ENCODE measurements around the gene PARP9. TPM values are rescaled to one million over a fixed set of nuclear protein-coding genes. Genes with fewer than 3 reads are reported as not detected.

The PARP9 gene
- total and polyA plus RNA-seq, 2 donors (not counting 1 experiment from before 2014, with no cell fraction given) = 19.6 to 31.2 TPM

DNA sequence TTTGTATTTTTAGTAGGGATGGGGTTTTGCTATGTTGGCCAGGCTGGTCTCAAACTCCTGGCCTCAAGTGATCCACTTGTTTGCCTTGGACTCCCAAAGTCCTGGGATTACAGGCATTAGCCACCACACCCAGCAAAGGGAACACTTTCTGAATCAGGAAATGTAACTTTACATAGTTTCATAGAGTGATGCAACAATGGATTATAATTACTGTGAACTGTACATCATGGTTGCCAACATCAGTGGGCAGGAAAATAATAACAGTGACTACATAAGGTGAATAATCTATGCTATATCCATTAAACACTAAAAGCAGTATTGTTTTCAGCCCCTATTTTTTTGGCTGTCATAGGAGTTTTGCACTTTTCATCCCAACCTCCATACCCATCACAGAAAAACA is 44.4 kb downstream of the PARP9 start:
- POLR2A ChIA-PET = no interaction called here
- Histone ChIP-seq H3K27me3 (replicated peaks in 1 of 4; ENCODE audit: control extremely low read depth in 1 of 4, control insufficient read depth in 3 of 4, insufficient read depth in 4 of 4, low read length in 3 of 4) (no peaks in the 10 kb centered on the region), H4K20me1 (ENCODE audit: control insufficient read depth, insufficient read depth, low read length, poor library complexity, severe bottlenecking) (no peaks in the 10 kb centered on the region), H3K79me2 (ENCODE audit: control insufficient read depth, insufficient read depth, low read length) (no peaks in the 10 kb centered on the region), H3K27ac (ENCODE audit: low read length in 2 of 2) (no peak overlapping the region), H3K4me1 (ENCODE audit: control insufficient read depth in 2 of 2, insufficient read depth in 2 of 2, low read length in 2 of 2) (peaks cover 4 to 5% of the 10 kb centered on the region in 2 donors), H3K4me2 (replicated peaks; ENCODE audit: low read depth, low read length, poor library complexity, severe bottlenecking) (no peak overlapping the region), H2AFZ (ENCODE audit: insufficient read depth, low read depth, low read length, poor library complexity, severe bottlenecking) (no peak overlapping the region), H3K4me3 (ENCODE audit: control extremely low read depth in 1 of 5, extremely low read depth in 1 of 5, insufficient read depth in 1 of 5, low read depth in 2 of 5, low read length in 4 of 5) (no peak overlapping the region), H3K9ac (ENCODE audit: low read length) (no peak overlapping the region), H3K9me3 (ENCODE audit: control extremely low read depth in 1 of 3, control insufficient read depth in 2 of 3, insufficient read depth in 1 of 3, low read length in 2 of 3) (no peaks in the 10 kb centered on the region), H3K36me3 (replicated peaks in 1 of 2; ENCODE audit: control extremely low read depth in 1 of 2, control insufficient read depth in 1 of 2, extremely low read depth in 1 of 2, insufficient read depth in 2 of 2, low read length in 1 of 2) (no peaks in the 10 kb centered on the region)
- CTCF ChIA-PET = no interaction called here
- intact Hi-C loops (cut with micrococcal nuclease) = no loop called here
- no peak for DNase-seq
- H3K27ac Mint-ChIP-seq = no peak overlapping the region
- ATAC-seq (ENCODE audit: low read depth) = no peak
- H3K4me1 Mint-ChIP-seq = peaks cover 4% of the 10 kb centered on the region
- TF ChIP-seq, protein P1, sequence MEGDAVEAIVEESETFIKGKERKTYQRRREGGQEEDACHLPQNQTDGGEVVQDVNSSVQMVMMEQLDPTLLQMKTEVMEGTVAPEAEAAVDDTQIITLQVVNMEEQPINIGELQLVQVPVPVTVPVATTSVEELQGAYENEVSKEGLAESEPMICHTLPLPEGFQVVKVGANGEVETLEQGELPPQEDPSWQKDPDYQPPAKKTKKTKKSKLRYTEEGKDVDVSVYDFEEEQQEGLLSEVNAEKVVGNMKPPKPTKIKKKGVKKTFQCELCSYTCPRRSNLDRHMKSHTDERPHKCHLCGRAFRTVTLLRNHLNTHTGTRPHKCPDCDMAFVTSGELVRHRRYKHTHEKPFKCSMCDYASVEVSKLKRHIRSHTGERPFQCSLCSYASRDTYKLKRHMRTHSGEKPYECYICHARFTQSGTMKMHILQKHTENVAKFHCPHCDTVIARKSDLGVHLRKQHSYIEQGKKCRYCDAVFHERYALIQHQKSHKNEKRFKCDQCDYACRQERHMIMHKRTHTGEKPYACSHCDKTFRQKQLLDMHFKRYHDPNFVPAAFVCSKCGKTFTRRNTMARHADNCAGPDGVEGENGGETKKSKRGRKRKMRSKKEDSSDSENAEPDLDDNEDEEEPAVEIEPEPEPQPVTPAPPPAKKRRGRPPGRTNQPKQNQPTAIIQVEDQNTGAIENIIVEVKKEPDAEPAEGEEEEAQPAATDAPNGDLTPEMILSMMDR (IDR thresholded peaks at IDR 0.05) = no peak
- TF ChIP-seq EZH2 (IDR thresholded peaks at IDR 0.05; ENCODE audit: borderline replicate concordance, insufficient read depth, low read depth, low read length, poor library complexity, severe bottlenecking) = no peak
- H3K27me3 Mint-ChIP-seq = no peaks in the 10 kb centered on the region
- no peak overlapping the region for H3K4me3 Mint-ChIP-seq
- H3K9me3 Mint-ChIP-seq (ENCODE audit: insufficient read depth) = no peaks in the 10 kb centered on the region

DNA sequence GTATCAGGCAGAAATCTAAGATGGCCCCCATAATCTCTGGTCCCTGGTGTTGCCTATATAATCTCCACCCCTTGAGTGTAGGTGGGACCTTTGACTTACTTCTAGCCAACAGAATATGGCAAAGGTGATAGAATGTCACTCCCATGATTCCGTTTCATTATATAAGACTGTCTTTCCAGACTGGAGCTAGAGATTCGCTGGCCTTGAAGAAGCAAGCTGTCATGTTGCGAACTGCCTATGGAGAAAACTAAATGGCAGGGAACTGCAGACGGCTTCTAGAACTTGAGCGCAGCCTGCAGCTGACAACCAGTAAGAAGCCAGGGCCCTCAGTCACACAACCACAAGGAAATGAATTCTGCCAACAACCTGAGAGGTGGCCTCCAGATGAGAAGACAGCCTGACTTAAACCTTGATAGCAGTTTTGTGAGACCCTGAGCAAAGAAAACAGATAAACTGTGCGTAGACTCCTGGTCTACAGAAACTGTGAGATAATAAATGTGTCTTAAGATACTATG is 47.2 kb downstream of the PARP9 start:
- H3K4me1 ChIP-seq (ENCODE audit: control insufficient read depth in 2 of 2, insufficient read depth in 2 of 2, low read length in 2 of 2) = peaks cover 11% of the 10 kb centered on the region in 2 donors
- Mint-ChIP-seq H3K4me3 (no peak overlapping the region), H3K27ac (no peak overlapping the region), H3K4me1 (peaks cover 15% of the 10 kb centered on the region), H3K27me3 (no peaks in the 10 kb centered on the region), H3K9me3 (ENCODE audit: insufficient read depth) (no peaks in the 10 kb centered on the region)
- TF ChIP-seq, protein P1 (IDR thresholded peaks at IDR 0.05) = no peak
- TF ChIP-seq EZH2 (IDR thresholded peaks at IDR 0.05; ENCODE audit: borderline replicate concordance, insufficient read depth, low read depth, low read length, poor library complexity, severe bottlenecking) = no peak
- H3K36me3 ChIP-seq (replicated peaks in 1 of 2; ENCODE audit: control extremely low read depth in 1 of 2, control insufficient read depth in 1 of 2, extremely low read depth in 1 of 2, insufficient read depth in 2 of 2, low read length in 1 of 2) = no peaks in the 10 kb centered on the region
- H3K4me2 ChIP-seq (replicated peaks; ENCODE audit: low read depth, low read length, poor library complexity, severe bottlenecking) = no peak overlapping the region
- CTCF ChIA-PET = interaction anchor here (1.4 to 1.6 kb wide), 2 partner anchors 101 to 163 kb away, joined by 3 to 6 read pairs; no protein-coding TSS in a partner anchor
- H3K4me3 ChIP-seq (ENCODE audit: control extremely low read depth in 1 of 5, extremely low read depth in 1 of 5, insufficient read depth in 1 of 5, low read depth in 2 of 5, low read length in 4 of 5) = no peak overlapping the region
- peaks cover 18% of the 10 kb centered on the region for H3K79me2 ChIP-seq (ENCODE audit: control insufficient read depth, insufficient read depth, low read length)
- no peak overlapping the region for H3K27ac ChIP-seq (ENCODE audit: low read length in 2 of 2)
- POLR2A ChIA-PET = interaction anchor here (1.3 kb wide), 1 partner anchor 101 kb away, joined by 3 read pairs; the partner anchor contains the start of gene WDR5B
- 86% methylated on average over 5 of the region's 6 CpGs for WGBS (ENCODE audit: insufficient coverage)
- H3K9me3 ChIP-seq (ENCODE audit: control extremely low read depth in 1 of 3, control insufficient read depth in 2 of 3, insufficient read depth in 1 of 3, low read length in 2 of 3) = no peaks in the 10 kb centered on the region
- no peaks in the 10 kb centered on the region for H3K27me3 ChIP-seq (replicated peaks in 1 of 4; ENCODE audit: control extremely low read depth in 1 of 4, control insufficient read depth in 3 of 4, insufficient read depth in 4 of 4, low read length in 3 of 4)
- DNase-seq = no peak
- no peak for ATAC-seq (ENCODE audit: low read depth)
- intact Hi-C loops (cut with micrococcal nuclease) = no loop called here
- peaks cover 8% of the 10 kb centered on the region for H4K20me1 ChIP-seq (ENCODE audit: control insufficient read depth, insufficient read depth, low read length, poor library complexity, severe bottlenecking)
- no peak overlapping the region for H2AFZ ChIP-seq (ENCODE audit: insufficient read depth, low read depth, low read length, poor library complexity, severe bottlenecking)
- H3K9ac ChIP-seq (ENCODE audit: low read length) = no peak overlapping the region

Data from B cell (primary cell).